Endodermal cell (in vitro differentiated cells): ENCODE results near the gene FANK1. TPM values are rescaled to one million over a fixed set of nuclear protein-coding genes. Genes with fewer than 3 reads are reported as not detected.

Experiments used
- DNase-seq: peaks from one replicate; pipeline ENCODE4 v3.0.0-alpha.2; 2017
- H3K27ac ChIP-seq: 2 replicates; pipeline ENCODE4 v1.5.1; 2013; ENCODE audit warnings: mild to moderate bottlenecking, low read depth, low read length, moderate library complexity
- H3K27me3 ChIP-seq: 2 replicates; pipeline ENCODE4 v1.6.1; 2013; ENCODE audit warnings: mild to moderate bottlenecking, low read length, moderate library complexity; ENCODE audit not compliant: insufficient read depth, control insufficient read depth, poor library complexity, severe bottlenecking
- H3K36me3 ChIP-seq: 2 replicates; pipeline ENCODE4 v1.7.0; 2013; ENCODE audit warnings: mild to moderate bottlenecking, low read length, moderate library complexity; ENCODE audit not compliant: control insufficient read depth, insufficient read depth
- H3K4me1 ChIP-seq: one replicate; pipeline ENCODE4 v1.7.0; 2013; ENCODE audit warnings: low read length; ENCODE audit not compliant: control insufficient read depth, insufficient read depth
- H3K4me3 ChIP-seq: 2 replicates; pipeline ENCODE4 v1.5.1; 2013; ENCODE audit warnings: mild to moderate bottlenecking, low read length, moderate library complexity
- H3K9ac ChIP-seq: 2 replicates; pipeline ENCODE4 v1.6.1; 2013; ENCODE audit warnings: mild to moderate bottlenecking, low read length, moderate library complexity; ENCODE audit not compliant: poor library complexity, severe bottlenecking; ENCODE audit errors: extremely low read depth
- H3K9me3 ChIP-seq: 2 replicates; pipeline ENCODE4 v1.6.1; 2013; ENCODE audit warnings: mild to moderate bottlenecking, low read length, moderate library complexity; ENCODE audit not compliant: control insufficient read depth
- H3K27ac Mint-ChIP-seq: 2 replicates; pipeline ENCODE4 v1.8.0; 2020; ENCODE audit warnings: mixed read lengths
- H3K27me3 Mint-ChIP-seq: 2 replicates; pipeline ENCODE4 v1.8.0; 2021; ENCODE audit warnings: mild to moderate bottlenecking, mixed read lengths; ENCODE audit not compliant: insufficient read depth
- H3K36me3 Mint-ChIP-seq: 2 replicates; pipeline ENCODE4 v1.8.0; 2020; ENCODE audit warnings: low read depth, mixed read lengths
- H3K4me1 Mint-ChIP-seq: 2 replicates; pipeline ENCODE4 v1.8.0; 2020; ENCODE audit warnings: mixed read lengths
- H3K4me3 Mint-ChIP-seq: 2 replicates; pipeline ENCODE4 v1.8.0; 2020; ENCODE audit warnings: mild to moderate bottlenecking, moderate library complexity, mixed read lengths
- H3K9me3 Mint-ChIP-seq: 2 replicates; pipeline ENCODE4 v1.8.0; 2020; ENCODE audit warnings: mild to moderate bottlenecking, mixed read lengths
- CTCF ChIP-seq: fragments of 200-600 bp; sonication (generic); conservative IDR thresholded peaks from 2 replicates; pipeline ENCODE4 v1.5.0; 2021; ENCODE audit warnings: antibody characterized with exemption, mild to moderate bottlenecking
- WGBS, 2 experiments: methylation state at CpG; one replicate each; pipeline versions ENCODE4 v1.1.5 to v1.1.7; 2013; ENCODE audit warnings: missing lambda C conversion rate in 2 of 2, mixed read lengths in 1 of 2; ENCODE audit not compliant: insufficient coverage in 1 of 2, insufficient read length in 1 of 2; 5-methylcytosine and 5-hydroxymethylcytosine counted together
- total RNA-seq, 2 donors: library from RNA; stranded (reverse); fragmentation: NEBNext Ultra II Directional in 1 of 2; extraction: Animal tissue kit (Norgen Biotek cat#: 25700) in 1 of 2; gene quantifications; 2 replicates in 1 of 2; 3 replicates in 1 of 2; pipeline ENCODE4 v1.2.1, GENCODE V29; 2021

Gene FANK1
- total RNA-seq, 2 donors from 2014 or later = 7.7 to 10.0 TPM

GRCh38 chr10:126009650-126010049 is 113.3 kb downstream of the FANK1 start:
- Mint-ChIP-seq H3K9me3 (no peaks in the 10 kb centered on the region), H3K4me1 (peaks cover 9% of the 10 kb centered on the region), H3K36me3 (no peaks in the 10 kb centered on the region), H3K27me3 (no peaks in the 10 kb centered on the region), H3K27ac (no peak overlapping the region), H3K4me3 (no peak overlapping the region)
- no peak for DNase-seq
- H3K36me3 ChIP-seq = no peaks in the 10 kb centered on the region
- no peaks in the 10 kb centered on the region for H3K27me3 ChIP-seq
- peak overlapping the region; percentile 21 for H3K27ac ChIP-seq
- H3K4me3 ChIP-seq = no peak overlapping the region
- peaks cover 7% of the 10 kb centered on the region for H3K4me1 ChIP-seq
- no peaks in the 10 kb centered on the region for H3K9me3 ChIP-seq
- H3K9ac ChIP-seq = no peak overlapping the region
- WGBS, 2 experiments = 94 to 96% methylated on average over 4 to 7 of the region's 7 CpGs
- no peak for TF ChIP-seq CTCF

- WGBS, 2 experiments = 98% methylated on average over 4 of the region's 5 CpGs; no CpG with 5 or more reads in 1 of the 2 experiments
Observed at GRCh38 chr10:126011995-126012394, 115.6 kb downstream of the FANK1 start.

GRCh38 chr10:126012485-126012884 is 116.1 kb downstream of the FANK1 start:
- H3K4me1 Mint-ChIP-seq = peaks cover 9% of the 10 kb centered on the region

More at GRCh38 chr10:126011995-126012394, 115.6 kb downstream of the FANK1 start:
- H3K36me3 ChIP-seq = no peaks in the 10 kb centered on the region
- H3K4me1 ChIP-seq = peaks cover 7% of the 10 kb centered on the region
- H3K4me3 ChIP-seq = no peak overlapping the region
- Mint-ChIP-seq H3K4me3 (no peak overlapping the region), H3K36me3 (no peaks in the 10 kb centered on the region), H3K27me3 (no peaks in the 10 kb centered on the region), H3K4me1 (peaks cover 9% of the 10 kb centered on the region), H3K9me3 (no peaks in the 10 kb centered on the region), H3K27ac (no peak overlapping the region)
- no peak overlapping the region for H3K9ac ChIP-seq
- H3K27ac ChIP-seq = no peak overlapping the region
- TF ChIP-seq CTCF = no peak
- no peaks in the 10 kb centered on the region for H3K27me3 ChIP-seq
- no peak for DNase-seq
- H3K9me3 ChIP-seq = no peaks in the 10 kb centered on the region

More at GRCh38 chr10:126012485-126012884, 116.1 kb downstream of the FANK1 start:
- no peaks in the 10 kb centered on the region for H3K27me3 ChIP-seq
- H3K36me3 ChIP-seq = no peaks in the 10 kb centered on the region
- H3K27ac ChIP-seq = no peak overlapping the region
- 90% methylated on average over 1 of the region's 2 CpGs; no CpG with 5 or more reads in 1 of the 2 experiments for WGBS, 2 experiments
- no peaks in the 10 kb centered on the region for H3K36me3 Mint-ChIP-seq
- H3K27me3 Mint-ChIP-seq = no peaks in the 10 kb centered on the region
- TF ChIP-seq CTCF = no peak
- H3K4me3 ChIP-seq = no peak overlapping the region
- H3K9ac ChIP-seq = no peak overlapping the region
- no peaks in the 10 kb centered on the region for H3K9me3 ChIP-seq
- DNase-seq = no peak
- H3K9me3 Mint-ChIP-seq = no peaks in the 10 kb centered on the region
- H3K4me3 Mint-ChIP-seq = no peak overlapping the region
- H3K4me1 ChIP-seq = peaks cover 7% of the 10 kb centered on the region
- H3K27ac Mint-ChIP-seq = no peak overlapping the region
